KMS-11 (cell line): Measurements from ENCODE around the gene APOO.
A peak's percentile ranks its signal among the peaks of the same experiment; 100 is the strongest.

ENCODE experiments used
- H2AFZ ChIP-seq: fragments of 200-600 bp; sonication (generic); 2 replicates; pipeline ENCODE4 v1.6.1; 2016; ENCODE audit warnings: antibody characterized with exemption, mixed run types, low read depth
- H3K27ac ChIP-seq: fragments of 200-600 bp; sonication (generic); 2 replicates; pipeline ENCODE4 v1.6.1; 2016; ENCODE audit warnings: mild to moderate bottlenecking, mixed run types
- H3K27me3 ChIP-seq: fragments of 200-600 bp; sonication (generic); 2 replicates; pipeline ENCODE4 v1.6.1; 2017; ENCODE audit warnings: mild to moderate bottlenecking, low read depth, mixed run types, moderate library complexity; ENCODE audit not compliant: insufficient read depth
- H3K36me3 ChIP-seq: fragments of 200-600 bp; sonication (generic); 2 replicates; pipeline ENCODE4 v1.6.1; 2017; ENCODE audit warnings: mild to moderate bottlenecking, mixed run types; ENCODE audit not compliant: insufficient read depth
- H3K4me1 ChIP-seq: fragments of 200-600 bp; sonication (generic); 2 replicates; pipeline ENCODE4 v1.6.1; 2016; ENCODE audit warnings: mild to moderate bottlenecking, low read depth, mixed run types; ENCODE audit not compliant: poor library complexity, severe bottlenecking
- H3K4me2 ChIP-seq: fragments of 200-600 bp; sonication (generic); 2 replicates; pipeline ENCODE4 v1.7.0; 2016; ENCODE audit warnings: mild to moderate bottlenecking, mixed run types
- H3K4me3 ChIP-seq: fragments of 200-600 bp; sonication (generic); IDR thresholded peaks from 2 replicates; pipeline ENCODE4 v1.6.1; 2017; ENCODE audit warnings: low read depth, low read length, mixed read lengths; ENCODE audit not compliant: insufficient read depth
- H3K79me2 ChIP-seq: fragments of 200-600 bp; sonication (generic); 2 replicates; pipeline ENCODE4 v1.6.1; 2016; ENCODE audit warnings: low read depth, mixed run types; ENCODE audit not compliant: insufficient read depth
- H3K9ac ChIP-seq: fragments of 200-600 bp; sonication (generic); 2 replicates; pipeline ENCODE4 v1.6.1; 2016; ENCODE audit warnings: mild to moderate bottlenecking, mixed run types
- H4K20me1 ChIP-seq: fragments of 200-600 bp; sonication (generic); 2 replicates; pipeline ENCODE4 v1.6.1; 2016; ENCODE audit warnings: mild to moderate bottlenecking, mixed run types; ENCODE audit not compliant: insufficient read depth
- TF ChIP-seq, protein P1 (sequence below): fragments of 200-600 bp; sonication (generic); conservative IDR thresholded peaks from 2 replicates; pipeline ENCODE4 v1.6.1; 2017; ENCODE audit warnings: low read depth, mild to moderate bottlenecking, antibody characterized with exemption, low read length, moderate library complexity, mixed read lengths

The APOO gene

DNA sequence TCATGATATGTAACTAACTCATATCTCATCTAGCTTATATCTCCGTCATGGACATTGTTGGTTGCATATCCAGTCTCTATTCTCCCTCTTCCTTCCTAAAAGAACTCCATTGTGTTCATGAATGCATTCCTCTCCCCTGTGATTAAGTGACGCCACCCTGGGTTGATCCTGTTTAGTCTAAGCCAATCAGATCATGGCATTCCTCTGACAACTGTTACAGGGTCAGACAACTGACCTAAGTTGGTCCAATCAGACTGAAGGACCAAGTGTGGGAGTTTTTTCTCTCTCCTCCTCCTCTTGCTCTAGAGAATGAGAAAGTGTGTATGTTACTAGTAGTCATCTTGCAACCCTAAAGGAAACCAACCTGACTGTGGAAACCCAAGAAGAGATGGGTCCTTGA lies 3.6 kb downstream of the APOO start:
- Histone ChIP-seq H3K4me2 (no peak overlapping the region), H3K79me2 (peaks cover 16% of the 10 kb centered on the region; the same call in 1 of the 2 replicates), H3K27me3 (no peaks in the 10 kb centered on the region), H3K4me3 (no peak overlapping the region), H2AFZ (no peak overlapping the region), H3K27ac (no peak overlapping the region), H3K9ac (no peak overlapping the region), H3K36me3 (no peaks in the 10 kb centered on the region), H4K20me1 (no peaks in the 10 kb centered on the region), H3K4me1 (peaks cover 26% of the 10 kb centered on the region)
- TF ChIP-seq, protein P1, sequence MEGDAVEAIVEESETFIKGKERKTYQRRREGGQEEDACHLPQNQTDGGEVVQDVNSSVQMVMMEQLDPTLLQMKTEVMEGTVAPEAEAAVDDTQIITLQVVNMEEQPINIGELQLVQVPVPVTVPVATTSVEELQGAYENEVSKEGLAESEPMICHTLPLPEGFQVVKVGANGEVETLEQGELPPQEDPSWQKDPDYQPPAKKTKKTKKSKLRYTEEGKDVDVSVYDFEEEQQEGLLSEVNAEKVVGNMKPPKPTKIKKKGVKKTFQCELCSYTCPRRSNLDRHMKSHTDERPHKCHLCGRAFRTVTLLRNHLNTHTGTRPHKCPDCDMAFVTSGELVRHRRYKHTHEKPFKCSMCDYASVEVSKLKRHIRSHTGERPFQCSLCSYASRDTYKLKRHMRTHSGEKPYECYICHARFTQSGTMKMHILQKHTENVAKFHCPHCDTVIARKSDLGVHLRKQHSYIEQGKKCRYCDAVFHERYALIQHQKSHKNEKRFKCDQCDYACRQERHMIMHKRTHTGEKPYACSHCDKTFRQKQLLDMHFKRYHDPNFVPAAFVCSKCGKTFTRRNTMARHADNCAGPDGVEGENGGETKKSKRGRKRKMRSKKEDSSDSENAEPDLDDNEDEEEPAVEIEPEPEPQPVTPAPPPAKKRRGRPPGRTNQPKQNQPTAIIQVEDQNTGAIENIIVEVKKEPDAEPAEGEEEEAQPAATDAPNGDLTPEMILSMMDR: no peak

DNA sequence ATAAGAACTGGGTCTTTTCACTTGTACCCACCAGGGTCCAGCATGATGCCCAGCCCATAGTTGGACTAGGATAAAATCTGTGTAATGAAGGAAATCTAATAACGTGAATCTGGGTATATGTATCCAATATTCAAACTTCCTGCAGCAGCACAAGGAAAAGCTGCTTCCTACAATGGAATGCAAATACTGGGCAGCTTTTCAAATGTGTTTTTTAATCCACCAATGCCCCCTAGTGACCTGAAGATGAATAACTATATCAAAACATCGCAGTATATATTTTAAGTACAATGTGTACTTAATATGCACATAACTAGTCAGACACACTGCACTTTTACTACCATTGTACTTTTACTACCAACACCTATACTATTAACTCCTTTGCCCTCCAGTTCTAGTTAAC lies 5.3 kb downstream of the APOO start:
- no peak overlapping the region for H3K4me3 ChIP-seq
- peaks cover 18% of the 10 kb centered on the region for H3K4me1 ChIP-seq
- no peak overlapping the region for H2AFZ ChIP-seq
- H3K9ac ChIP-seq: no peak overlapping the region
- no peaks in the 10 kb centered on the region for H4K20me1 ChIP-seq
- no peaks in the 10 kb centered on the region for H3K27me3 ChIP-seq
- no peak overlapping the region for H3K4me2 ChIP-seq
- H3K27ac ChIP-seq: no peak overlapping the region
- peaks cover 16% of the 10 kb centered on the region; the same call in 1 of the 2 replicates for H3K79me2 ChIP-seq
- no peaks in the 10 kb centered on the region for H3K36me3 ChIP-seq
- TF ChIP-seq, protein P1: peak; percentile 69

DNA sequence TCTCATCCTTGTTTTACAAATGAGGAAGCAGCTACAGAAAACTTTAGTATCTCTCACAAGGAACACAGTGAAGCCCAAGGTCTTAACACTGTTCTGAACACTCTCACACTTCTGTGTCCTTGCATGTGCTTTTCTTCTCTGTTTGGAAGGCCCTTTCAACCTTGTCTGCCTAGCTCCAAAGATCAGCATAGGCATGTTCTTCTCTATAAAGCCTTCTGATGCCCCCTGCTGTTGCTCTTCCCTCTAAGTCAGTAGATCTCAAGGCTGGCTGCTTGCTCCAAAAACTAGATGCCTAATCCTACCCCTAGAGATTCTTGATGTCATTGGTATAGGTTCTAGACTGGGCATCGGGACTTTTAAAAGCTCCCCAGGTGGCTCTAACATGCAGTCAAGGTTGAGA lies 5.9 kb downstream of the APOO start:
- no peak overlapping the region for H3K9ac ChIP-seq
- H2AFZ ChIP-seq: no peak overlapping the region
- no peaks in the 10 kb centered on the region for H3K27me3 ChIP-seq
- peaks cover 24% of the 10 kb centered on the region for H3K4me1 ChIP-seq
- H3K79me2 ChIP-seq: peaks cover 15% of the 10 kb centered on the region; the same call in 1 of the 2 replicates
- H3K4me2 ChIP-seq: no peak overlapping the region
- no peaks in the 10 kb centered on the region for H3K36me3 ChIP-seq
- H3K27ac ChIP-seq: no peak overlapping the region
- TF ChIP-seq, protein P1: no peak
- H3K4me3 ChIP-seq: no peak overlapping the region
- H4K20me1 ChIP-seq: no peaks in the 10 kb centered on the region

DNA sequence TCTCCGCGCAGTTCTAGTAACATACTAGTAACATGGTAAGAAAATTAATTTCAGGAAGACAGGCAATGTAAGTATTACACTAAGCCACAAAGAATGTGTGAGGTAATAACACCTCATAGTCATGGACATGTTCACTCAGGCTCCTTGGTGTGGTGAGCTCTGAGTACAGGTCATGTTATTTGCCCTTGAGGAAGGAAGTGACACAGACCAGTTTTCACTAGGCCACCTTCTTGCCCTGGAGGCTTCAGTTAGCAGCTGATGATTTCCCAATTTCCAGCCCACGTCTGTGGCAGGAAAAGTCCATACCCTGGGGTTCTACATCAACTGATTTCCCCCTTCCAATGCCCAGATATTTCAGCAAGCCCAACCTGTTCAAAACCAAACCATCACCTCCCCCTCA lies 6.7 kb downstream of the APOO start:
- no peak overlapping the region for H3K27ac ChIP-seq
- H2AFZ ChIP-seq: no peak overlapping the region
- H3K79me2 ChIP-seq: peaks cover 7% of the 10 kb centered on the region; the same call in 1 of the 2 replicates
- H3K4me2 ChIP-seq: no peak overlapping the region
- no peaks in the 10 kb centered on the region for H4K20me1 ChIP-seq
- H3K27me3 ChIP-seq: no peaks in the 10 kb centered on the region
- no peak overlapping the region for H3K9ac ChIP-seq
- H3K4me1 ChIP-seq: peaks cover 17% of the 10 kb centered on the region
- H3K4me3 ChIP-seq: no peak overlapping the region
- H3K36me3 ChIP-seq: no peaks in the 10 kb centered on the region
- TF ChIP-seq, protein P1: no peak
